HG03469 (cell line): Measurements from ENCODE around the gene GCH1.
"Not testable (repeated sequence)": the region's sequence is repeated elsewhere in the genome, so short reads cannot be mapped to it uniquely, and the experiment has no call there.

Experiments used
- ATAC-seq: cut with Tn5 transposase; IDR thresholded peaks from one replicate; pipeline ENCODE4 v1.9.1; 2021; ENCODE audit warnings: mild to moderate bottlenecking, moderate library complexity, moderate number of reproducible peaks; ENCODE audit not compliant: unreplicated experiment

Gene GCH1

GRCh38 chr14:54902521-54903420 lies at the start of gene GCH1:
GCH1 (minus strand) TSS chr14:54902826; CDS start chr14:54902663, 163 bp downstream.
- peak; percentile 68 for ATAC-seq

GRCh38 chr14:54947230-54947629 lies 44.6 kb upstream of the GCH1 start:
- no peak for ATAC-seq

GRCh38 chr14:54946500-54946899 lies 43.9 kb upstream of the GCH1 start:
- no peak for ATAC-seq

GRCh38 chr14:54944737-54945391 lies 42.2 kb upstream of the GCH1 start:
- ATAC-seq = no peak

GRCh38 chr14:54942913-54943312 lies 40.3 kb upstream of the GCH1 start:
- no peak for ATAC-seq

GRCh38 chr14:54936816-54937215 lies 34.2 kb upstream of the GCH1 start:
- ATAC-seq = no peak

- no peak for ATAC-seq
These were observed 33.3 kb upstream of the GCH1 start for GRCh38 chr14:54935958-54936357.

- ATAC-seq = no peak
These were observed 32.5 kb upstream of the GCH1 start for GRCh38 chr14:54935100-54935499.

- no peak for ATAC-seq
These were observed 30.4 kb upstream of the GCH1 start for GRCh38 chr14:54933006-54933405.

- no peak for ATAC-seq
These were observed 29.1 kb upstream of the GCH1 start for GRCh38 chr14:54931598-54932340.

- ATAC-seq = no peak
These were observed 28.5 kb upstream of the GCH1 start for GRCh38 chr14:54931101-54931500.

- no peak for ATAC-seq
These were observed 26.9 kb upstream of the GCH1 start for GRCh38 chr14:54929556-54929955.

- no peak for ATAC-seq
These were observed 25.6 kb upstream of the GCH1 start for GRCh38 chr14:54928216-54928615.

- no peak for ATAC-seq
These were observed 24.9 kb upstream of the GCH1 start for GRCh38 chr14:54927551-54927950.

GRCh38 chr14:54926570-54926969 lies 23.9 kb upstream of the GCH1 start:
- ATAC-seq = not testable (repeated sequence)

- no peak for ATAC-seq
These were observed 20.0 kb upstream of the GCH1 start for GRCh38 chr14:54922598-54922997.

- ATAC-seq = no peak
These were observed 17.4 kb upstream of the GCH1 start for GRCh38 chr14:54920052-54920451.

- ATAC-seq = no peak
These were observed 16.7 kb upstream of the GCH1 start for GRCh38 chr14:54919330-54919729.

- no peak for ATAC-seq
These were observed 15.8 kb upstream of the GCH1 start for GRCh38 chr14:54918427-54918826.

- no peak for ATAC-seq
These were observed 13.5 kb upstream of the GCH1 start for GRCh38 chr14:54916101-54916500.

GRCh38 chr14:54909817-54910558 lies 7.4 kb upstream of the GCH1 start:
- no peak for ATAC-seq
